PFSK-1 (cell line): ENCODE measurements around the gene CD163L1.

Source experiments
- FOXP2 ChIP-seq: optimal IDR thresholded peaks from 2 replicates; pipeline ENCODE3; 2011; ENCODE audit warnings: borderline replicate concordance, control low read depth, inconsistent platforms; ENCODE audit not compliant: insufficient read depth; ENCODE audit errors: extremely low read length, extremely low read depth
- POLR2AphosphoS5 ChIP-seq: IDR thresholded peaks from 2 replicates; pipeline ENCODE4 v1.6.1; 2012; ENCODE audit warnings: low read depth, mild to moderate bottlenecking, control low read depth, low read length, moderate library complexity
- SIN3A ChIP-seq: IDR thresholded peaks from 2 replicates; pipeline ENCODE4 v1.6.1; 2012; ENCODE audit warnings: mild to moderate bottlenecking, low read length, moderate library complexity, borderline replicate concordance; ENCODE audit not compliant: insufficient read depth
- TAF1 ChIP-seq: IDR thresholded peaks from 2 replicates; pipeline ENCODE4 v1.6.1; 2012; ENCODE audit warnings: low read length, control low read depth, borderline replicate concordance; ENCODE audit not compliant: insufficient read depth
- TF ChIP-seq, protein P1 (sequence below), 2 experiments: IDR thresholded peaks; 2 replicates each; pipeline versions ENCODE4 v1.6.1 to v1.8.0; 2011 to 2012; ENCODE audit warnings: low read depth in 2 of 2, low read length in 2 of 2, control low read depth in 1 of 2, inconsistent platforms in 1 of 2, mild to moderate bottlenecking in 1 of 2, moderate library complexity in 1 of 2; ENCODE audit not compliant: insufficient read depth in 1 of 2

Gene CD163L1

DNA sequence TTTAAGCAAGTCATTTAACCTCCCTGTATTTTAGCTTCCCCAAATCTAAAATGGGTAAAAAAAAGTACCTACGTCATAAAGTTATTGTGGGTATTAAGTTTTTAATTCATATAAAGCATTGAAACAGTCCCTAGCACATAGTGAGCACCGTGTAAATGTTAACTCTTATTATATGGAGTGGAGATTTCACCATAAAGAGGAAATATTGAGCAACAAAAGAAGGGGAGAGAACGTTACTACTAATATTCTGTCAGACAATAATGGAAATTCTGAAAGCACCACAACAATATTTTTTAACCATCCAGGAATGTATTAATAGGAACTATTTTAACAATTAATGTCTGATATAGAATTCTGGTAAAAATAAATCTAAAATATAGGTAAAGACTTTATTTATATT, 7.8 kb upstream of the CD163L1 start:
- TF ChIP-seq, protein P1, sequence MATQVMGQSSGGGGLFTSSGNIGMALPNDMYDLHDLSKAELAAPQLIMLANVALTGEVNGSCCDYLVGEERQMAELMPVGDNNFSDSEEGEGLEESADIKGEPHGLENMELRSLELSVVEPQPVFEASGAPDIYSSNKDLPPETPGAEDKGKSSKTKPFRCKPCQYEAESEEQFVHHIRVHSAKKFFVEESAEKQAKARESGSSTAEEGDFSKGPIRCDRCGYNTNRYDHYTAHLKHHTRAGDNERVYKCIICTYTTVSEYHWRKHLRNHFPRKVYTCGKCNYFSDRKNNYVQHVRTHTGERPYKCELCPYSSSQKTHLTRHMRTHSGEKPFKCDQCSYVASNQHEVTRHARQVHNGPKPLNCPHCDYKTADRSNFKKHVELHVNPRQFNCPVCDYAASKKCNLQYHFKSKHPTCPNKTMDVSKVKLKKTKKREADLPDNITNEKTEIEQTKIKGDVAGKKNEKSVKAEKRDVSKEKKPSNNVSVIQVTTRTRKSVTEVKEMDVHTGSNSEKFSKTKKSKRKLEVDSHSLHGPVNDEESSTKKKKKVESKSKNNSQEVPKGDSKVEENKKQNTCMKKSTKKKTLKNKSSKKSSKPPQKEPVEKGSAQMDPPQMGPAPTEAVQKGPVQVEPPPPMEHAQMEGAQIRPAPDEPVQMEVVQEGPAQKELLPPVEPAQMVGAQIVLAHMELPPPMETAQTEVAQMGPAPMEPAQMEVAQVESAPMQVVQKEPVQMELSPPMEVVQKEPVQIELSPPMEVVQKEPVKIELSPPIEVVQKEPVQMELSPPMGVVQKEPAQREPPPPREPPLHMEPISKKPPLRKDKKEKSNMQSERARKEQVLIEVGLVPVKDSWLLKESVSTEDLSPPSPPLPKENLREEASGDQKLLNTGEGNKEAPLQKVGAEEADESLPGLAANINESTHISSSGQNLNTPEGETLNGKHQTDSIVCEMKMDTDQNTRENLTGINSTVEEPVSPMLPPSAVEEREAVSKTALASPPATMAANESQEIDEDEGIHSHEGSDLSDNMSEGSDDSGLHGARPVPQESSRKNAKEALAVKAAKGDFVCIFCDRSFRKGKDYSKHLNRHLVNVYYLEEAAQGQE (IDR thresholded peaks at IDR 0.05; ENCODE audit: insufficient read depth in 1 of 2, low read depth in 2 of 2, low read length in 2 of 2) = no peak
- TF ChIP-seq FOXP2 = no peak
- no peak for TF ChIP-seq TAF1
- TF ChIP-seq POLR2AphosphoS5 = no peak
- TF ChIP-seq SIN3A = no peak

DNA sequence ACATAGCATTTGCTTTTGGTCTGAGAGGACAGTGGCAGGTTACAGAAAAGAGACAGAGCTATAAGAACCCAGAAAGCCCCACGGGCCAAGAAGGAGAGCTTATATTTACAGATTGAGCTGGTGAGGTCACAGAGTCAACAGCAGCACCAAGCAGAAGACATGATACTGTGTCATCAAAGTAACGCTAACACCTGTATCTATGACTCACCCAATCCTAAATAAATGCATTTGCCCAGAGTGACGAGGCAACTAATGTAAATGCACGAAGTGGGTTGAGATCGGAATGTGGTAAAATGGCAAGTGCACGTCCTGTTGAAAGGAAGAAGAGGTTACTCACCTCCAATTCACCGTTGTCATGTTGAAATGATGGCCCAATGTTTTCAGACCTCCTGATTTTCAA, 6.7 kb upstream of the CD163L1 start:
- TF ChIP-seq POLR2AphosphoS5 (no peak), TAF1 (no peak), FOXP2 (no peak), SIN3A (no peak)
- TF ChIP-seq, protein P1 (IDR thresholded peaks at IDR 0.05; ENCODE audit: insufficient read depth in 1 of 2, low read depth in 2 of 2, low read length in 2 of 2) = no peak

DNA sequence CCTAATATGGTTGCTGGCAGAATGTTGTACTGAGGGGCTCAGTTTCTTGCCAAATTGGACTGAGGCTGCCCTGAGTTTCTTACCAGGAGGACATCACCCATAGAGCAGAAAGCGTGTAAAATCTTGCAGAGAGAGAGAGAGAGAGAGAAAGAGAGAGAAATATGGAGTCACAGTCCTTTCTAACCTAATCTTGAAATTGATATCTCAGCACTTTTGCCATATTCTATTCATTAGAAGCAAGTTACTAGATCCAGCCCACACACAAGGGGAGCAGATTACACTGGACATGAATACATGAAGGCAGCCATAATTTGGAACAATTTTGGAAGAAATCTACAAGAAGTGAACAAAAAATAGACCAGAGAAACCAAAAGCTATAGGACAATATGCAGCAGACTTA, 4.1 kb upstream of the CD163L1 start:
- TF ChIP-seq SIN3A (no peak), POLR2AphosphoS5 (no peak), TAF1 (no peak), FOXP2 (no peak)
- TF ChIP-seq, protein P1 (IDR thresholded peaks at IDR 0.05; ENCODE audit: insufficient read depth in 1 of 2, low read depth in 2 of 2, low read length in 2 of 2) = no peak

DNA sequence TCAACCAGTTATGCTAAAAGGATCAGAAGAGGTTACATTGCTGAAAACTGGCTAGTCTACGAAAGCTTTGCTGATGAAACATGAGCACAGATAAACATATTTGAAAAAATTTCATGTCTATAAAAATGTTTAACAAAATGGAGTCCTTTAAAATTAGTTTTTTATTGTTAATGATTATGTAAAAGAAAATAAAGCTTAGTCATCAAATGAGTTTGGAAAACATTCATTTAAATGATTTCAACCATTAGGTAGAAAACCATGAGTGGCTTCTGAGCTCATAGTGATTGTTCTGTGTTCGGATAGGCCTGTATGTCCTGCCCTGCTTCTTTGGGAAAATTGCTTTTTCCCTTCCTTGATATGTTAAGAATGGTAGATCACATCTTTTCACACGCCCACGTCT, 584 bp upstream of the CD163L1 start:
- TF ChIP-seq SIN3A (no peak), FOXP2 (no peak), TAF1 (no peak), POLR2AphosphoS5 (no peak)
- TF ChIP-seq, protein P1 (IDR thresholded peaks at IDR 0.05; ENCODE audit: insufficient read depth in 1 of 2, low read depth in 2 of 2, low read length in 2 of 2) = no peak

DNA sequence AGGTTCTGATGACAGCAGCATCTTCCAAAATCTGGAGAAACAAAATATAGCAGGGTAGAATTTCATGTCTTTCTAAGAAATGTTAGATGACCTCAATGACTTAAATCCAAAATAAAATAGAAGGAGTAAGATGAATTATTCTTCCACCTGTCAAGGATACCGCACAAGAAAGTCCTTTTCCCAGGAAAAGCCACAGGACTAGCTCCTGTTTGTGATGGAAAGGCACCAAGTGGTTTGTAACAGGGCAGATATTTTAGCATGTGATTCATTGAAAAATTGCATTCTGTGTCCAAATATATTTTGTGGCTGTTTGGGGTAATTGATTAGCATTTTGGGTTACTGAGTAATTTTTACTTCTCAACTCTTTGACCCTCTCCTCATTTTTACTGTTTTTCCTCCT, 2.7 kb downstream of the CD163L1 start:
- no peak for TF ChIP-seq FOXP2
- TF ChIP-seq, protein P1 (IDR thresholded peaks at IDR 0.05; ENCODE audit: insufficient read depth in 1 of 2, low read depth in 2 of 2, low read length in 2 of 2) = no peak
